ENCODE measurements around the gene STRAP.

The STRAP gene, protein sequence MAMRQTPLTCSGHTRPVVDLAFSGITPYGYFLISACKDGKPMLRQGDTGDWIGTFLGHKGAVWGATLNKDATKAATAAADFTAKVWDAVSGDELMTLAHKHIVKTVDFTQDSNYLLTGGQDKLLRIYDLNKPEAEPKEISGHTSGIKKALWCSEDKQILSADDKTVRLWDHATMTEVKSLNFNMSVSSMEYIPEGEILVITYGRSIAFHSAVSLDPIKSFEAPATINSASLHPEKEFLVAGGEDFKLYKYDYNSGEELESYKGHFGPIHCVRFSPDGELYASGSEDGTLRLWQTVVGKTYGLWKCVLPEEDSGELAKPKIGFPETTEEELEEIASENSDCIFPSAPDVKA

DNA sequence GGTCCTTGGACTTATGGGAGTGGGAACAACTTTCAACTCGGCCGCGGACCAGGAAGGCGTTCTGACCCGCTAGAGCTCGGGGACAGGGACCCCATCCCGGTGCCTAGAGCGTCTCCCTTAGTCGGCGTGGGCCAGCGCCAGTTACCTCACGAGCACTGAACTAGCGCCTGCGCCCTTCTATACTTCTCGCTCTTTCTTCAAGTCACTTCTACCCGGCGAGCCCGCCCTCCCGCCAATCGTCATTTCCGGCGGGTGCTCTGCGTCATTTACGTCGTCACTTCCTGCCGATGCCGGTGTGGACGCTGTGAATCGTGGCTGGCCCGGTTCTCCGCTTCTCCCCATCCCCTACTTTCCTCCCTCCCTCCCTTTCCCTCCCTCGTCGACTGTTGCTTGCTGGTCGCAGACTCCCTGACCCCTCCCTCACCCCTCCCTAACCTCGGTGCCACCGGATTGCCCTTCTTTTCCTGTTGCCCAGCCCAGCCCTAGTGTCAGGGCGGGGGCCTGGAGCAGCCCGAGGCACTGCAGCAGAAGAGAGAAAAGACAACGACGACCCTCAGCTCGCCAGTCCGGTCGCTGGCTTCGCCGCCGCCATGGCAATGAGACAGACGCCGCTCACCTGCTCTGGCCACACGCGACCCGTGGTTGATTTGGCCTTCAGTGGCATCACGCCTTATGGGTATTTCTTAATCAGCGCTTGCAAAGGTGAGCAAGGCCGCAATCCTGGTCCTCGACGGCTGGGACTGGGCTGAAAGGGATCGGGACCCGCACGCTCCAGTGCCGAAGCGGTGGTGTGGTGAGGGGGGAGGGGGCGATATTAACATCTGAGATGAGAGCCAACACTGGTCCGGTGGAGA is at the start of gene STRAP:
Gene STRAP (plus strand): TSS at position 270 of the 854 bp plus-strand sequence. CDS start 321 bp downstream, at position 591.
- DNase-seq: peak; percentile 99

DNA sequence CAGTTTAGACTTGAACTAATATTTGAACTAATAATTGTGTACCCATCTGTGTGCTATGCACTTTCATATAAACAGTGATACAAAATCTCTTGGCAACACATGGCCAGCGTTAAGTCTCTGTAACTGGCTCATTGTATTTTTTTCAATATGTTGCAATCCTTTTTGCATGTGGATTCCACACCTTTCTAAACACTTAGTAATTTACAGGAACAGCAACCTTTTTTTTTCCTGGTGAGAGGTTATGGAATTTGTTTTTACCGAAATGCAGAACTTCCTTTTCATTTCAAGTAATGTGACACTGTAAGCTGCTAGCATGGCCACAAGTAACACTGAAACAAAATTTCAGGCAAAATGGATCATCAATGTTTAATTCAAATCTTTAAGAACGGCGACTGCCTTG is 47.6 kb upstream of the STRAP start:
- DNase-seq: no peak

DNA sequence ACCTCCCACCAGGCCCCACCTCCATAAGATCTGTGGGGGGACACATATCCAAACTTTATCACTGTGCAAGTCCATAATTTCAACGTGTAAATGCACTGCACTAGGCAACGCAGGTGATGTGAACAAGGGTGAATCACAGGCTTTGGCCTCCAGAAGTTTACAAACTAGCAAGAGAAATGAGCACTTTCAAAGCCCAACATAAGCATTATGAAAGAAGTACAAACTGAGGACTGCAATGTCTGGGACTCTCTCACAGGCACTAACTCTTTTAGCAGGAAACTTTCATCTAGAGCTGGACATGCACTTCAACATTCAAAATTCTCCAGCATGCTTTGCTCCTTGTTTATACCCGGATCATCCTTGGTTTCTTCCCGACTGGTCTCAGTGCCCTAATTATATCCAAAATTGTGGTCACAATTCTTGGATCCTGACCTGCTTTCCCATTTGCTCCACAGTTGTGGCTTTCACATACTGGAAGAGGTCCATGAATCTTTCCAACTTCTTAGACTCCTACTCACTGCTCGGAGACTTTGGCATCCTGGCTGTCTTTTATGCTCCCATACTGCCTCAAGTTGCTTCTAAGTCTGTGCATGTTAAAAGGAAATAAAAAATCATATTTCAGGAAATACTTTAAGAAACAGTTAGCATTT is 44.9 kb upstream of the STRAP start:
- peak; percentile 54 for DNase-seq

DNA sequence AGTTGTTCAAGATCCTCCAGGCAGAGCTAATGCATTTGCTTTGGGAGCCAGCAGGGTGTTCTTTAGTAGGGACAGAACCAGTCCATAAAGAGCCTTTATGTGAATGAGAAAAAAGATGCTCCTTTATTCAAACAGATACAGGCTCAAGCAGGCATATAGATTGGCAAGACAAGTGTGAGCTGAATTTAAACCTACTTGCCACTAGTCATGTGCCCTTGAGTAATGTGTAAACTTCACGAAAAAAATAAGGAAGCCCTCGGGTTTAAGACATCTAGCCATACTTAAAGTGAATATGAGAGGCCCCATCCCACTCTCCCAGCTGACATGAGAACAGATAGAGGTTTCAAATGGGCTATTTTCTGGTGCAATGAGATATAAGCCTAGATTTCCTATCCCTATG is 43.1 kb upstream of the STRAP start:
- no peak for DNase-seq

DNA sequence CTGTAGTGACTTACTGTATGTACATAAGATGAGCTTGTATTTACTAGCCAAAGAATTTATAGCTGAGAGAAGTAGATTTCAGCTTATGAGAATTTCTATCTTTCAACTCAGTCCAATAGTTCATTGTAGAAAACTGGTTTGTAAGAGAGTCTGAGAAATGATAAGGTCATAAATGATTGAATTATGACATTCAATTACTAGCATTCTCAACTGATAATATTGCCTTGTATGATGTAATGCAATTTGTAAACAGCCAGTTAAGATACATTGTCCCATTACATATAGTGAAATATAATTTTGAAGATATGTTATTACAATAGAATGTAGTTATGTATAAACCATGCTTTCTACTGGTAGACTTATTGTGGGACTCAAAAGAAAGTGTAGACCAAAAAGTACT is 42.5 kb upstream of the STRAP start:
- no peak for DNase-seq

DNA sequence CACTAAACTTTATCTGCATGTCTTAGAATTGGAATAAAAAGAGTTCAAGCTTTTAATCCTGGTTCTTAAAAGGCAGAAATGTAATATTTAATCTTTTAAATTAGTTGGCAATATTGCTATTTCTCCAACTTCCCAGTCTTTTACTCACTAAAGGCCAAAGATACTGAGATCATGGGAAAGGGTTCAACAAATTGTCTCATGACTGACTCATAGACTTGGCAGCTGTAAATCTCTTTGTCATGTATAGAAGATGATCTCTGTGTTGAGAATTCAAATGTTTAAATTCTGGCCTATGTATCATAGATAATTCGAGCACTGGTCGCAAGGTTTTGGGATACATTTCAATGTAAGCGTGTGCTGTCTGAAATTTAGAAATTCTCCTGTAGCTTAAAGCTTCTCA is 40.1 kb upstream of the STRAP start:
- DNase-seq: no peak

DNA sequence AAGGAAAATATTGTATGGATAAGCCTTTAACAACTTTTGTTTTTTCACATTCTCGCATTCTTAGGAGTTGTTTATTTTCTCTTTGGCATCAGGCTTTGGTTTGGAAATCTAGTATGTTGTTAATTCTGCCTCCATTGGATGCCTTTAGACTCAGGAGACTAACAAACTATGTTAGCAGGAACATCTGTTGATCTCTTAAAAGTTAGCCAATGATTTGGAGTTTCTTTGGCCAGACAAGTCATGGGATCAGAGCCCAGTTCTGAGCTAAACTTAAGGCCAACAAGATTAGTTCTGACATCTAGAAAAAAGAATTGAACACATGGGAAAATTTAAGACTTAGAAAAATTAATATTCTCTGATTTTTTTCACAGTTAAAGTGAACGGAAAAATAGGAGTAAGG is 35.3 kb upstream of the STRAP start:
- DNase-seq: peak; percentile 52

DNA sequence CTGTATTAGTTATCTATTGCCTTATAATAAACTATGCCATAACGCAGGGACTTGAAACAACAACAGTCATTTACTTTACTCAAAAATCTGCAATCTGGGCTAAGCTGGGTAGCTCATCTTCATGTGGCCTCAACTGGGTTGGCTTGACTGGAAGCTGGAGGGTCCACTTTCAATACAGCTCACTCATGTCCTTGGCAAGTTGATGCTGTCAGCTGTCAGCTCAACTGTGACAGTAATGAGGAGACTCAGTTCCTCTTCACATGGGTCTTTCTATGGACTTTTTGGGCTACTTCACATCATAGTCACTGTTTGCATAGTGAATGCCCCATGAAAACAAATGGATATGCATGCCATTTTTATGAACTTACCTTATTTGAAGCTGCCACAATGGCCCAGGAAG is 33.6 kb upstream of the STRAP start:
- DNase-seq: no peak

DNA sequence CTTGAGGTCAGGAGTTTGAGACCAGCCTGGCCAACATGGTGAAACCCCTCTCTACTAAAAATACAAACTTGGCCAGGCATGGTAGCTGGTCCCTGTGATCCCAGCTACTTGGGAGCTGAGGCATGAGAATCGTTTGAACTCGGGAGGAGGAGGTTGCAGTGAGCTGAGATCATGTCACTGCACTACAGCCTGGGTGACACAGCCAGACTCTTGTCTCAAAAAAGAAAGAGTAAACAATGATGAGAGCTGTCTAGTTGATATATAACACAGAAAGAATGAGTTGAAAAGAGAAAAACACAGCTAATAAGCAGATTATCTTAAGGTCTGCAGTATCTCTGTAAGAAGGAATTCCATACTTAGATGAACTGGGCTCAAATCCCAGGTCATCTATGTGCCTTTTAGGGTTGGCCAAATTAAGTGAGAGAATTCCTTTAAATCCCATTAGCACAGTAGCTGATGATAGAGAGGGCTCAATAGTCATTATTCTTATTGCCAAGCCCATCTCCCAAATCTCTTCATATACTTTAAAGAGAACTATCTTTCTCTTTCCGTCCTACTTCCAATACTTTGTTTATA is 31.1 kb upstream of the STRAP start:
- no peak for DNase-seq

DNA sequence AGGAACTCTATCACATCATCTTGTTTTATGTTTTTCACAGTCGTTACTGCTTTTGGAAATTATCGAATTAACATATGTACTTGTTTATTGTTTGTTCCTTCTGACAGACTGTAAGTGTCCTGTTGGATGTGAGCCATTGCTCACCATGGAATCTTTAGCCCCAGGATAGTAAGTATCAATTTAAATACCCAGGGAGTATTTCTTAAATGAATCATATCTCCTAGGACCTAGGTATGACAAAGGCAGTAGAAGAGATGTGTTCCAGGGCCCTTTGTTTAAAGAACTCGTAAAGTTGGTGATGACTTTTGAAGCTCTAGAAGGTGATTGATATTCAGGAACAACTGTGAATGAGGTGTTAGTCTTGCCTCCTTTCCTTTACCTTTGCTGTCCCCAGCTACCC is 30.3 kb upstream of the STRAP start:
- DNase-seq: no peak

DNA sequence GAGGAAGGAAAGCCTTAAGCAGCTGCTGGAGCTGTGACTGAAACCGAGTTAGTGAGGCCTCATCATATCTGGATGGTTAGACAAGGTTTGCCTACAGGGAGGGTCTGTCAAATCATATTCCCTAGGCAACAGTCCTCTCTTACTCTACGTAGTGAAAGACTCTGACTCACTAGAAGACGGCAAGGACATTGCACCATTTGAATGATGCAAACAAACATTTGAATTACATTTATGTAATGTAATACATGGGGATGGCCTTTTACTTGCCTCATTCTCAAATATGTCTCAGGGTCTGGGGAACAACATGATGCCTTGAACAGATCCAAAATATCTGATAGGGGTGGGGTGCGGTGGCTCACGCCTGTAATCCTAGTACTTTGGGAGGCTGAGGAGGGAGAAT is 29.8 kb upstream of the STRAP start:
- DNase-seq: no peak

DNA sequence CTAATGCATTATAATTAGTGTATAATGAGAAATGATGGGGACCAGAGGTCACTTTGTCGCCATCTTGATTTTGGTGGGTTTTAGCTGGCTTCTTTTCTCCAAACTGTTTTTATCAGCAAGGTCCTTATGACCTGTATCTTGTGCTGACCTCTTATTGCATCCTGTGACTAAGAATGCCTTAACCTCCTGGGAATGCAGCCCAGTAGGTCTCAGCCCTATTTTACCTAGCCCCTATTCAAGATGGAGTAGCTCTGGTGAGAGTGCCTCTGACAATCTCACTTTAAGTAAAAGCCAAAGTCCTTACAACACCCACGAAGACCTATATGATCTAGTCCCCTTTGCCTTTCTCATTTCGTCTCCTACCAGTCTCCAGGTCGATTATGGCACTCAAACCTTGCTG is 28.3 kb upstream of the STRAP start:
- DNase-seq: no peak

DNA sequence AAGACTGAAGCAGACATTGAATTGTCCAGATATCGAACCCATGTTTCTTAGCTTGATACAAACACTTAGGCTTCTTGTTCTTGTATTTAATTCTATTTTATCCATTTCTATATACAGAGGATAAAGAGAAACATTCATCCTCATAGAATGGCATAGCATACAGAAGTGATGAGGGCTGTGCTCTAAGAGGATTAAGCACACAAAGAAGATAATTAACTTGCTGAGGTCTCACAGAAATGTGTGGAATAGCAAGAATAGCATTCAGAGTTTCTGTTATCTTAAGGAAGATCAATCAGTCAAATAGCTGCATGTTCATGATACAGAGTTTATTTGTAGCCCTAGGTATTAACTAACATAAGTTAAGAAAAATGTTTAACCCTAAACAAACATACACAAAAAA is 27.3 kb upstream of the STRAP start:
- no peak for DNase-seq

DNA sequence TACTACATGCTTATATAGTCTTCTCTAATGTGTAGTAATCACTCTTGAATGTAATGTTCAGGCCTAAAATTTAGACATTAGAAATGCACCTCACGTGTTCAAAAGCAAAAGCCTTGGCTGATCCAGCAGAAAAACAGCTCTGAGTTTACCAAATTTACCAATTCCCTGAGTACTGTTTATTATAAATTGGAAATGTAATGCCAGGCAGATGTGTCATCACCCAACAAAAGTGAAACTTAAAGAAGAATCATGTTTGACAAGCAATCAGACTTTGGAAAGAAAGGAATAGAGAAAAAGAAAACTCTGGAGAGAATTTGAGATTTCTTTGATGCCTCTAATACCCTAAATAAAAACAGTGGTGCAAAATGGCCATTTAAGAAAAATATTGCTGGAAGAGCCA is 26.5 kb upstream of the STRAP start:
- DNase-seq: no peak

DNA sequence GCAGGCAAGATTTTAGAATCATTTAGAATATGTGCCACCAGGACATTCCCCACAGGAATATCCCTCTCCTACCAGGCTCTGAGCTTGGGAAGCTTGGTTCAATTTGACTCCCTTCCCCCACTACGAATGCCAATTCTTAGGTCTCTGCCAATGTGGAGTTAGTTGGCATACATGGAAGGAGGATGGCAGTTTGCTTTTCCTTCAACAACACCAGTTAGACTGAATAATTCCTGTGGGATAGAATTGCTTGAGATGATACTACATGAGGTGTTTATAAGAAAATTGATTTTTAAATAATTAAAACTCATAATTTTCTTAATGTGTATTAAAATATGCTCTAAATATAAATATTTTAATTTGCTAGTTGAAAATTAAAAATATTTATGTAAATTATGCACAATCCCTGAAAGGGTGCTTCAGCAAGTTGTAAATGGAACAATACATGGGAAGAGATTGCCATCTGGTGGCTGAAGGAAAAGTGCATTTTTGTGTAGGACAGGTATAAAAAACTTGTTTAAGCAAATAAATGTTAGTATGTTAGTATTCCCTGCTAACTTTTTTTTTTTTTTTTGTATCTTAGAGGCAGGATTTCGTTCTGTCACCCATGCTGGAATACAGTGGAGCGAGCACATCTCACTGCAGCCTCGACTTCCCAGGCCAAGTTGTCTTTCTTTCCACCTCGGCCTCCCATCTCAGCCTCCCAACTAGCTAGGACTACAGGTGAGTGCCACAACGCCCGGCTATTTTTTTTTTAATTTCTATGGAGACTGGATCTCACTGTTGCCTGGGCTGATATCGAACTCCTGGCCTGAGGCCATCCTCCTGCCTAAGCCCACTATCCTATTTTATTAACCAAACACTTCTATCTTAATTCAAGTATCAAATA is 25.8 kb upstream of the STRAP start:
- no peak for DNase-seq

DNA sequence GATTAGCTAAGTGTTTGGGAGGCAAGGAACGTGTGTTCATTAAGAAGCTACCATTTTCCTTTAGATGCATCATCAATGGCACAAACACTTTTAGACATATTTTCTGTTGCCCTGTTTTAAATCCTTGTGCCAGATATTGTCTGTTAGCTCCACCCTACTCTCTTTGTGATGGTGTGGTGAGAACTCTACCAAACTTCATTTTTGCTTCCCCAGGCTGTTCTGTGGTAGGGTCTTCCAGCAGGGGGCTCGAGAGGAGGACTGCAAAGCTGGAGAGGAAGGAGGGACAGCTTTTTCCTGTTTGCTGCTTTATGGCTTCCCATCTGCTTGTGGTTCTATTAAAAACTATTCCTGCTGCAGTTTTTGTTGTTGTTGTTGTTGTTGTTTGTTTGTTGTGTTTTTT is 23.8 kb upstream of the STRAP start:
- no peak for DNase-seq

DNA sequence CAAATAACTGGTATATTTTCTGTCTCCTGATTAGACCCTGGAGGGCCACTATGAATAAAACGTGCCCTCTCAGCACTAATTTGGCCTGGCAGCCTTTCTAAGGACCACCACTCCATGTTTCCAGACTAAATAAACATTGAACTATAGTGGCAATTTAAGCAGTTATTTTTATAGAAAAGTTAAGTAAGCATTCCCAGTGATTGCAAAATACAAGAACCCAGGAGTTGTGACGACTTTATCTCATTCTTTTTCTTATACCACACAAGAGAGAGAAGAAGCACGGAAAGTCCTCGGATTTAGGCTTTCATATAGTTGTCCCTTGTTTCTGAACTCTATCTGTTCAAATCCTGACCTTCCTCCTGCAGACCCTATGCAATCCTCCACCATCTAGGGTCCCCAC is 23.1 kb upstream of the STRAP start:
- DNase-seq: no peak

DNA sequence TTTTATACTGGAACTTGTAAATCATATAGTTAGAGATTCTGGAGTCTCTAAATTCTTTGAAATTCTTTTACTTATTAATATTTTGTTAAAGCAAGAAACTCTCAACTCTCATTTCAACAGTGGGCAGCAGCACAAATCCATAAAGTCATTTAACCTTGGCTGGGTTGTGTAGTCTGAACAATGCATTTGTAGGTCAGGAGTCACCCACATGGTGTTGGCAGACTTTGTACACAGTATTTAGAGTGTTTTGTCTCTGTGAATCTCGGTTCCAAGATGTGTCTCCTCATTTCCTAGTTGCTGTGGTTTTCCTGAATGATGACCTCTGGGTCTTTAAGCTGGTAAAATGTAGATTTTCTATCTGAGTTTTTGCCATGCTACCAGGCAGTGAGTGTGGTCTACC is 20.8 kb upstream of the STRAP start:
- no peak for DNase-seq

DNA sequence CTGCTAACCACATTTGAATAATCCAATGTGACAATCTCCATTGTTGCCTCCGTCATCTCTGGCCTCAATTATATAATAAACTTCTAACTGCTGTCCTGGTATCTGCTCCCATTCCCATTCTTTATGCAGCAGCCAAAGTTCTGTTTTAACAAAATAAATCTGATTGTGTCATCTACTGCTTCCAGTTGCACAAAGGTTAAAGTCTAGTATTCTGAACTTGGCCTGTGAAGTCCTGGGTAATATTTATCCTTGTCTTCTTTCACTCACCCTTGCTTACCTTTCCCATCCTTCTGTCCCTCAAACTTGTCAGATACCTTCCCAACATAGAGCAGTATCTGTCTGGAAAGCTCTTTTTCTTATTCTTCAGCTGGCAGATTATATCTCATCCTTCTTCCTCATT is 19.3 kb upstream of the STRAP start:
- no peak for DNase-seq

DNA sequence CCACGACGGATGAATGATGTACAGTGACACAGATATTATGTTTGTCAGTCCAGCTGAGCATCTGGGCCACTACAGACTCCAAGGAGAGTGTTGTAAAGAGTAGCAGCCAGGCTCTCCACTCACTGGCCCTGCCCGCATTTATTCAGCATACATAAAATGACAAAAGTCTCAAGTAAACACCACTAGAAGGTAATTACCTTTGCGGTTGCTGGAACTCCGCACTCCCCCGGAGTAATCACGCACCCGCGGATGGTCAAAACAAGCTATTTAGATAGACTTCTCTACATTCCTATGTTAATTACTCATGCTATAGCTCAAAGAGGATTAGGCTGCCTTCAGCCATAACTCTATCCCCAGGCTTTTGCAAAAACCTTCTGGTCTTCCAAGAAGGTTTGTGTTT is 18.8 kb upstream of the STRAP start:
- no peak for DNase-seq

DNA sequence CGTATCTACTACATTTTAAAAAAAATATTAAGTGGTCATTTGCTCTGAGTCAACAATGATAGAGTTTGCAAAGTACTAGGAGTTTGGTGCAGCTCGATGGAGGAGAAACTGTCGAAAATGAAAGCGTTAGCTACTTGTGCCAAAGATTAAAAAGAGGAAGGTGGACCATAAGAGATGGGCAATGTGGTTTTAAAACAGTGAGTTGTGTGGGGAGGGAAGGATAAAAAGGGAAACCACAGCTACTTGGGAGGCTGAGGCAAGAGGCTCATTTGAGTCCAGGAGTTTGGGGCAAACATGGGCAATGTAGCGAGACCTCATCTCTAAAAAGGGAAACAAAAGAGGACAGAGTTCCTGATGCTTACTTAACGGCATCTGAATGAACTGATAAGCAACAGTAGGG is 18.2 kb upstream of the STRAP start:
- no peak for DNase-seq

DNA sequence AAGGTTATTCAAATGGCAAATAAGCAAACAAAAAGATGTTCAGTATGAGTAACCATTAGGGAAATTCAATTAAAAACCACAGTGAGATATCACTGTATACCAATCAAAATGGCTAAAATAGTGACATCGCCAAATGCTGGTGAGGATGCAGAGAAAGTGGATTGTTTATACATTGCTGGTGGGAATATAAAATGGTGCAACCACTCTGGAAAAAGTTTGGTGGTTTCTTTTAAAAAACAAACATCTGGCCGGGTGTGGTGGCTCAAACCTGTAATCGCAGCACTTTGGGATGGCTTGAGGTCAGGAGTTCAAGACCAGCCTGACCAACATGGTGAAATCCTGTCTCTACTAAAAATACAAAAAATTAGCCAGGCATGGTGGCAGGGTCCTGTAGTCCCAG is 14.0 kb upstream of the STRAP start:
- DNase-seq: no peak

DNA sequence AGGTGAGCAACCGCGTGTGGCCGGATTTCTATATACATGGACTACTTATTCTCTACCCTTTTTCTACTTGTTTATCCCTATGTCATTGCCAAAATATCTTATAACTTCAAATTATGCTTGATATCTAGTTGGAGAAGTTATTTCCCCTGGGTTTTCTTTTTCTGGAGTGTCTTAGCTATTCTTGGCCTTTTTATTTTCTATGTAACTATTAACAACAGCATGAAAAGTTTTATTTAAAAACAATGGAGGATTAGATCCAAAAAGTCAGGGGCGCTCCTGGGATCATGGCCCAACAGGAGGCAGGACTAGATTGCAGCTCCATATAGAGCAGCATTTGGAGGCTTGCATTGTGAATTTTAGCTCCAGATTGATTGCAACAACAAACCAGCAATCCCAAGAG is 8.6 kb upstream of the STRAP start:
- no peak for DNase-seq

Data from left hindlimb (tissue), 1 donor.